B cell (primary cell): ENCODE measurements around the gene SDC4. TPM values are rescaled to one million over a fixed set of nuclear protein-coding genes. Genes with fewer than 3 reads are reported as not detected.

Experiments used
- ATAC-seq: fragments of 200-7000 bp; cut with Tn5 transposase; one replicate; pipeline ENCODE4 v1.10.0; 2021; ENCODE audit warnings: low read depth, mild to moderate bottlenecking, moderate number of reproducible peaks, moderate library complexity
- CTCF ChIA-PET: fragments of 350-600 bp; sonication (Branson Sonifier 250); formaldehyde crosslinking; loops from one replicate; lab custom pipeline; 2021; ENCODE audit warnings: antibody characterized with exemption, inconsistent platforms; lab: Charles Lee
- POLR2A ChIA-PET: fragments of 350-600 bp; sonication (Branson Sonifier 250); formaldehyde crosslinking; loops from one replicate; lab custom pipeline; 2021; ENCODE audit warnings: antibody characterized with exemption; lab: Charles Lee
- DNase-seq: peaks from one replicate; pipeline ENCODE4 v3.0.0; 2013
- H2AFZ ChIP-seq: 2 replicates; pipeline ENCODE4 v1.6.1; 2012; ENCODE audit warnings: mild to moderate bottlenecking, low read depth, low read length; ENCODE audit not compliant: insufficient read depth, poor library complexity, severe bottlenecking
- H3K27ac ChIP-seq, 2 donors: 1 replicate in 1 of 2; 2 replicates in 1 of 2; pipeline ENCODE4 v1.5.1; 2012 to 2013; ENCODE audit warnings: low read length in 2 of 2, mild to moderate bottlenecking in 2 of 2, moderate library complexity in 1 of 2
- H3K27me3 ChIP-seq, 4 experiments: fragments of 200-600 bp in 1 of 4; sonication (generic) in 1 of 4; replicated peaks in 1 of 4; 1 replicate in 2 of 4; 2 replicates in 2 of 4; pipeline versions ENCODE4 v1.6.1 to v1.7.0; 2013 to 2016; ENCODE audit warnings: low read length in 3 of 4, mild to moderate bottlenecking in 2 of 4, mixed read lengths in 1 of 4, moderate library complexity in 1 of 4; ENCODE audit not compliant: insufficient read depth in 4 of 4, control insufficient read depth in 3 of 4; ENCODE audit errors: control extremely low read depth in 1 of 4
- H3K36me3 ChIP-seq, 2 experiments: replicated peaks in 1 of 2; 1 replicate in 1 of 2; 2 replicates in 1 of 2; pipeline versions ENCODE4 v1.6.1 to v1.7.1; 2013; ENCODE audit warnings: low read length in 1 of 2; ENCODE audit not compliant: insufficient read depth in 2 of 2, control insufficient read depth in 1 of 2; ENCODE audit errors: control extremely low read depth in 1 of 2, extremely low read depth in 1 of 2
- H3K4me1 ChIP-seq, 2 donors: fragments of 200-600 bp in 1 of 2; sonication (generic) in 1 of 2; 1 replicate in 1 of 2; 2 replicates in 1 of 2; pipeline versions ENCODE4 v1.5.1 to v1.6.1; 2013 to 2017; ENCODE audit warnings: low read length in 2 of 2; ENCODE audit not compliant: control insufficient read depth in 2 of 2, insufficient read depth in 2 of 2
- H3K4me2 ChIP-seq: replicated peaks from 2 replicates; pipeline ENCODE3; 2012; ENCODE audit warnings: mild to moderate bottlenecking, low read depth, low read length; ENCODE audit not compliant: poor library complexity, severe bottlenecking
- H3K4me3 ChIP-seq, 5 experiments: fragments of 200-600 bp in 1 of 5; sonication (generic) in 1 of 5; 1 replicate in 3 of 5; 2 replicates in 2 of 5; pipeline versions ENCODE4 v1.5.1 to v1.7.0; 2011 to 2016; ENCODE audit warnings: low read length in 4 of 5, mild to moderate bottlenecking in 4 of 5, low read depth in 2 of 5, control low read depth in 1 of 5, moderate library complexity in 1 of 5; ENCODE audit not compliant: insufficient read depth in 1 of 5; ENCODE audit errors: control extremely low read depth in 1 of 5, extremely low read depth in 1 of 5
- H3K79me2 ChIP-seq: fragments of 200-600 bp; sonication (generic); one replicate; pipeline ENCODE4 v1.6.0; 2016; ENCODE audit warnings: low read length; ENCODE audit not compliant: control insufficient read depth, insufficient read depth
- H3K9ac ChIP-seq: fragments of 200-600 bp; sonication (generic); 2 replicates; pipeline ENCODE4 v1.6.1; 2017; ENCODE audit warnings: mild to moderate bottlenecking, low read length, moderate library complexity
- H3K9me3 ChIP-seq, 3 donors: one replicate each; pipeline versions ENCODE4 v1.6.1 to v1.7.1; 2013; ENCODE audit warnings: low read length in 2 of 3; ENCODE audit not compliant: control insufficient read depth in 2 of 3, insufficient read depth in 1 of 3; ENCODE audit errors: control extremely low read depth in 1 of 3
- H4K20me1 ChIP-seq: 2 replicates; pipeline ENCODE4 v1.6.0; 2012; ENCODE audit warnings: mild to moderate bottlenecking, low read length; ENCODE audit not compliant: insufficient read depth, control insufficient read depth, poor library complexity, severe bottlenecking
- H3K27ac Mint-ChIP-seq: one replicate; pipeline ENCODE4 v1.8.0; 2021; ENCODE audit warnings: mixed read lengths
- H3K27me3 Mint-ChIP-seq: one replicate; pipeline ENCODE4 v1.8.0; 2021; ENCODE audit warnings: mixed read lengths
- H3K4me1 Mint-ChIP-seq: one replicate; pipeline ENCODE4 v1.8.0; 2021; ENCODE audit warnings: mixed read lengths
- H3K4me3 Mint-ChIP-seq: one replicate; pipeline ENCODE4 v1.8.0; 2021; ENCODE audit warnings: mixed read lengths
- H3K9me3 Mint-ChIP-seq: one replicate; pipeline ENCODE4 v1.8.0; 2022; ENCODE audit warnings: mixed read lengths; ENCODE audit not compliant: insufficient read depth
- CTCF ChIP-seq: fragments of 200-600 bp; IDR thresholded peaks from one replicate; pipeline ENCODE4 v1.8.0; 2022; ENCODE audit warnings: antibody characterized with exemption, mild to moderate bottlenecking
- EZH2 ChIP-seq: IDR thresholded peaks from 2 replicates; pipeline ENCODE4 v1.6.1; 2012; ENCODE audit warnings: borderline replicate concordance, low read depth, mild to moderate bottlenecking, moderate library complexity, low read length; ENCODE audit not compliant: insufficient read depth, poor library complexity, severe bottlenecking
- WGBS: methylation state at CpG from one replicate; pipeline ENCODE4 v1.1.5; 2013; ENCODE audit warnings: missing lambda C conversion rate; ENCODE audit not compliant: insufficient coverage; 5-methylcytosine and 5-hydroxymethylcytosine counted together
- intact Hi-C: fragments of 100-400 bp; cut with micrococcal nuclease; formaldehyde crosslinking; loops from one replicate; pipeline ENCODE4 v1.10.0; 2022
- polyA plus RNA-seq: library from polyadenylated mRNA; depleted of rRNA; stranded (reverse); fragments of >200 nt; gene quantifications from 2 replicates; pipeline ENCODE4 v1.2.3, GENCODE V29; 2012
- total RNA-seq, 2 donors: library from RNA; stranded (reverse); fragments of 120-200 nt in 1 of 2; gene quantifications; 1 replicate in 1 of 2; 2 replicates in 1 of 2; pipeline versions ENCODE4 v1.2.3 to v1.2.4, GENCODE V29; 2013 to 2022

Gene SDC4
- total and polyA plus RNA-seq, 2 donors (not counting 1 experiment from before 2014, with no cell fraction given): 0.04 TPM; not detected in 1

- H3K27me3 ChIP-seq: peaks cover 0 to 69% (median 9%) of the 10 kb centered on the region in 4 experiments
Observed at GRCh38 chr20:45308117-45308778, 40.0 kb downstream of the SDC4 start, which contains the start of gene MATN4. Gene MATN4, minus strand, starts transcription at chr20:45308299. Its CDS starts 2,717 bp downstream, at chr20:45305582.

More at GRCh38 chr20:45308117-45308778, 40.0 kb downstream of the SDC4 start, which contains the start of gene MATN4:
- Mint-ChIP-seq H3K4me3 (no peak within 1 kb of the TSS), H3K27ac (peak within 1 kb of the TSS; percentile 53), H3K9me3 (no peaks in the 10 kb centered on the region), H3K27me3 (peaks cover 63% of the 10 kb centered on the region), H3K4me1 (peaks cover 6% of the 10 kb centered on the region)
- H3K36me3 ChIP-seq: no peaks in the 10 kb centered on the region
- DNase-seq (no peak), ATAC-seq (no peak)
- TF ChIP-seq CTCF (no peak), EZH2 (no peak)
- H3K9me3 ChIP-seq: peaks cover 0 to 12% (median 0%) of the 10 kb centered on the region in 3 donors
- no peak within 1 kb of the TSS for H3K4me3 ChIP-seq
- H4K20me1 ChIP-seq: no peaks in the 10 kb centered on the region
- H3K4me2 ChIP-seq: no peak within 1 kb of the TSS
- H3K9ac ChIP-seq: no peak within 1 kb of the TSS
- peaks cover 11 to 13% of the 10 kb centered on the region in 2 donors for H3K4me1 ChIP-seq
- POLR2A ChIA-PET: no interaction called here
- intact Hi-C loops: no loop called here
- 65% methylated on average over 17 of the region's 20 CpGs for WGBS
- no peak within 1 kb of the TSS for H2AFZ ChIP-seq
- CTCF ChIA-PET: interaction anchor here (0.7 to 2.3 kb wide), 2 partner anchors 11 to 463 kb away, joined by 4 to 13 read pairs; no protein-coding TSS in a partner anchor
- no peaks in the 10 kb centered on the region for H3K79me2 ChIP-seq
- H3K27ac ChIP-seq: no peak within 1 kb of the TSS
